ENCODE results near the gene NEK7. TPM values are rescaled to one million over a fixed set of nuclear protein-coding genes. Genes with fewer than 3 reads are reported as not detected.

The NEK7 gene
- total RNA-seq, 1 experiment from 2014 or later, result 49.2 TPM

Other genes with a start within 250 kb of the NEK7 start
- gene LHX9, start 239.6 kb upstream of the NEK7 start, total RNA-seq (2014; rRNA removed; shearing (Covaris generic)), result 0.98 TPM in 1 of 2 replicates, not detected in the other